Common myeloid progenitor, CD34-positive (primary cell): ENCODE data around the gene MRPL54.

Experiments
- CTCF ChIA-PET: fragments of 350-600 bp; sonication (Branson Sonifier 250); formaldehyde crosslinking; loops from one replicate; lab custom pipeline; 2021; ENCODE audit warnings: antibody characterized with exemption; lab: Charles Lee
- POLR2A ChIA-PET: fragments of 350-600 bp; sonication (Branson Sonifier 250); formaldehyde crosslinking; loops from one replicate; lab custom pipeline; 2021; ENCODE audit warnings: antibody characterized with exemption; lab: Charles Lee
- DNase-seq, 3 donors: peaks; one replicate each; pipeline versions ENCODE4 v3.0.0 to v3.0.0-alpha.2; 2013
- H3K27ac ChIP-seq, 2 experiments: 1 replicate in 1 of 2; 2 replicates in 1 of 2; pipeline ENCODE4 v1.7.0; 2013; ENCODE audit warnings: inconsistent platforms in 2 of 2, low read length in 2 of 2, mild to moderate bottlenecking in 2 of 2, low read depth in 1 of 2, moderate library complexity in 1 of 2; ENCODE audit not compliant: severe bottlenecking in 2 of 2, insufficient read depth in 1 of 2, poor library complexity in 1 of 2
- H3K27me3 ChIP-seq, 5 experiments: replicated peaks in 2 of 5; 1 replicate in 3 of 5; 2 replicates in 2 of 5; pipeline versions ENCODE4 v1.6.1 to v1.7.0; 2013; ENCODE audit warnings: low read length in 4 of 5, mild to moderate bottlenecking in 2 of 5, moderate library complexity in 2 of 5, inconsistent platforms in 1 of 5; ENCODE audit not compliant: insufficient read depth in 5 of 5, control insufficient read depth in 4 of 5
- H3K36me3 ChIP-seq, 4 experiments: 1 replicate in 2 of 4; 2 replicates in 2 of 4; pipeline versions ENCODE4 v1.6.1 to v1.7.0; 2013; ENCODE audit warnings: low read length in 3 of 4, control low read depth in 1 of 4, mild to moderate bottlenecking in 1 of 4; ENCODE audit not compliant: control insufficient read depth in 4 of 4, insufficient read depth in 4 of 4
- H3K4me1 ChIP-seq, 4 experiments: 1 replicate in 3 of 4; 2 replicates in 1 of 4; pipeline versions ENCODE4 v1.6.1 to v1.7.1; 2013; ENCODE audit warnings: low read length in 3 of 4, mild to moderate bottlenecking in 3 of 4, control low read depth in 1 of 4, inconsistent platforms in 1 of 4, moderate library complexity in 1 of 4; ENCODE audit not compliant: control insufficient read depth in 4 of 4, insufficient read depth in 4 of 4; ENCODE audit errors: control extremely low read depth in 1 of 4
- H3K4me3 ChIP-seq, 7 experiments: 1 replicate in 4 of 7; 2 replicates in 3 of 7; pipeline versions ENCODE4 v1.5.1 to v1.7.0; 2013; ENCODE audit warnings: mild to moderate bottlenecking in 7 of 7, low read length in 6 of 7, moderate library complexity in 6 of 7, inconsistent platforms in 2 of 7, low read depth in 2 of 7, control low read depth in 1 of 7; ENCODE audit not compliant: insufficient read depth in 4 of 7, control insufficient read depth in 1 of 7; ENCODE audit errors: extremely low read depth in 1 of 7
- H3K9me3 ChIP-seq, 5 experiments: 1 replicate in 4 of 5; 2 replicates in 1 of 5; pipeline versions ENCODE4 v1.6.1 to v1.7.1; 2013; ENCODE audit warnings: low read length in 4 of 5, mild to moderate bottlenecking in 2 of 5, inconsistent platforms in 1 of 5, low read depth in 1 of 5, moderate library complexity in 1 of 5; ENCODE audit not compliant: control insufficient read depth in 4 of 5, insufficient read depth in 2 of 5; ENCODE audit errors: control extremely low read depth in 1 of 5
- WGBS: methylation state at CpG from one replicate; pipeline ENCODE4 v1.1.5; 2013; ENCODE audit not compliant: insufficient coverage; 5-methylcytosine and 5-hydroxymethylcytosine counted together

The MRPL54 gene

GRCh38 chr19:3776479-3777040 is 14.1 kb downstream of the MRPL54 start:
- ChIA-PET POLR2A (no interaction called here), CTCF (no interaction called here)
- 100% methylated on average over 1 of the region's 1 CpG for WGBS
- H3K36me3 ChIP-seq = peaks cover 0 to 30% (median 12%) of the 10 kb centered on the region in 4 experiments
- no peaks in the 10 kb centered on the region for H3K4me1 ChIP-seq
- no peaks in the 10 kb centered on the region for H3K27me3 ChIP-seq
- peaks cover 0 to 7% (median 2%) of the 10 kb centered on the region in 5 experiments for H3K9me3 ChIP-seq
- no peak for DNase-seq
- no peak overlapping the region for H3K4me3 ChIP-seq
- no peak overlapping the region for H3K27ac ChIP-seq

- Histone ChIP-seq H3K27me3 (no peaks in the 10 kb centered on the region), H3K9me3 (peaks cover 0 to 25% (median 10%) of the 10 kb centered on the region in 5 experiments), H3K4me3 (no peak overlapping the region), H3K27ac (no peak overlapping the region), H3K36me3 (peaks cover 3 to 47% (median 28%) of the 10 kb centered on the region in 4 experiments), H3K4me1 (no peaks in the 10 kb centered on the region)
- ChIA-PET POLR2A (no interaction called here), CTCF (interaction anchor here (0.9 to 1.9 kb wide), 2 partner anchors 20 to 59 kb away, joined by 3 to 6 read pairs; no protein-coding TSS in a partner anchor)
- WGBS = 97% methylated on average over 30 of the region's 37 CpGs
- no peak for DNase-seq
Measured at GRCh38 chr19:3778104-3778867, 15.8 kb downstream of the MRPL54 start.

DNA sequence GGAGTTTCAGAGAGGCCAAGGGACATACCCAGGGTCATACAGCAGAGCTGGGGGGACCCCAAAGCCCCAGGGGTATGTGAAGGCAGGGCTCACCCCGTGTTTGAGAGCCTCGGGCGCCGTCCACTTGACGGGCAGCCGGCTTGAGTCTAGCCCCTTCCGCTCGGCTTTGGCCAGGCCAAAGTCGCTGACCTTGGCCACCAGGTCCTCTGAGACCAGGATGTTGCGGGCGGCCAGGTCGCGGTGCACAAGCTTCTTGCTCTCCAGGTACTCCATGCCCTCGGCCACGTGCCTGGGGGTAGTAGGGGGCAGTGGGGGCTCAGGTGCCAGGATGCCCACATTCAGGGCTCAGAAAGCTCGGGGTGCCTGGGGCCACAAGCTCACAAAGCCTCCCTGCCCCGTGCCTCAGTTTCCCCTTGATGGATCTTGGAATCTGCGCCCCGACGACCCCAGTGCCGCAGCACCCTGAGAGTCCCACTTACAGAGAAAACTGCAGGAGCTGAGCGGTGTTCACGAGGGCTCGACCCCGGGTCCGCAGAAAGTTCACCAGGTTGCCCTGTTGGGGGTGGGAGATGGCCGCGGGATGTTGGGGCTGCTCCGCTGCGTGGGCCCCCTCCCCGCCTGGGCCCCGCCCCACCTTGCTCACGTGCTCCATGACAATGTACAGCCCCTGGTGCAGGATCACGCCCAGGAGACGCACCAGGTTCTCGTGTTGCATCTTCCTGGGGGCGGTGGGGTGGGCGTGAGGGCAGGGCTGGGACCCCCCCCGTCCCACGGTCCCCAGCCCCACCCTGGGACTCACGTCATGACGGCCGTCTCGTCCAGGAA is 16.6 kb downstream of the MRPL54 start:
- Histone ChIP-seq H3K36me3 (peaks cover 3 to 55% (median 29%) of the 10 kb centered on the region in 4 experiments), H3K27me3 (no peaks in the 10 kb centered on the region), H3K27ac (no peak overlapping the region), H3K9me3 (peaks cover 0 to 25% (median 10%) of the 10 kb centered on the region in 5 experiments), H3K4me3 (no peak overlapping the region), H3K4me1 (peaks cover 0 to 1% (median 0%) of the 10 kb centered on the region in 4 experiments)
- DNase-seq = no peak
- 93% methylated on average over 36 of the region's 44 CpGs for WGBS
- ChIA-PET POLR2A (no interaction called here), CTCF (interaction anchor here (0.9 to 2.2 kb wide), 4 partner anchors 8 to 60 kb away, joined by 3 to 6 read pairs (median 4); no protein-coding TSS in a partner anchor)

- H3K9me3 ChIP-seq = peaks cover 0 to 25% (median 10%) of the 10 kb centered on the region in 5 experiments
- H3K27me3 ChIP-seq = no peaks in the 10 kb centered on the region
- no peak overlapping the region for H3K27ac ChIP-seq
- ChIA-PET CTCF (interaction anchor here (1.4 to 2.2 kb wide), 2 partner anchors 10 to 42 kb away, joined by 5 read pairs; no protein-coding TSS in a partner anchor), POLR2A (interaction anchor here (1.0 kb wide), 1 partner anchor 18 kb away, joined by 3 read pairs; the partner anchor contains the start of gene MRPL54)
- peak in 2 of 3 donors; percentile 14 to 32 for DNase-seq
- peaks cover 0 to 17% (median 15%) of the 10 kb centered on the region in 4 experiments for H3K4me1 ChIP-seq
- 98% methylated on average over 9 of the region's 9 CpGs for WGBS
- peaks cover 3 to 57% (median 29%) of the 10 kb centered on the region in 4 experiments for H3K36me3 ChIP-seq
- no peak overlapping the region for H3K4me3 ChIP-seq
Measured at GRCh38 chr19:3780786-3781304, 18.4 kb downstream of the MRPL54 start.

DNA sequence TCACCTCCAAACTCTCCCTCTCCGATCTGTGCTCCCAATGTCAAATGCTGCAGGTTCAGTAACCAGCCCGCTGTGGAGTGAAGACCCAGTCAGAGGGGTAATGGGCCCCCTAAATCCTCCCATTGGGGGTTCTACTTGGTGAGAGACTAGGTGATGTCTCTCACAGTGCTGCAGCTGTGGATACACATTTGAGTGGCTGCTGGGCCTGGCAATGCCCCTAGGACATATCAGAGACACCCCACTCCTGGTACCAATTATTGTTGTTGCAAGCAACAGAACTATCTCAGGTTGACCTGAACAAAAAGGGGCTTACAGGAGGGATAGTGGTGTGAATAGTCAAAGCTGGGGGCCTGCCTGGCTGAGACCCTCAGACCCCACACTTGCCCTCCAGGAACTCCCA is 19.1 kb downstream of the MRPL54 start:
- no peak overlapping the region for H3K27ac ChIP-seq
- H3K4me1 ChIP-seq = peaks cover 0 to 17% (median 15%) of the 10 kb centered on the region in 4 experiments
- ChIA-PET POLR2A (no interaction called here), CTCF (interaction anchor here (1.4 kb wide), 2 partner anchors 15 to 41 kb away, joined by 3 to 5 read pairs; no protein-coding TSS in a partner anchor)
- H3K27me3 ChIP-seq = no peaks in the 10 kb centered on the region
- H3K4me3 ChIP-seq = no peak overlapping the region
- 100% methylated on average over 1 of the region's 2 CpGs for WGBS
- H3K36me3 ChIP-seq = peaks cover 3 to 57% (median 29%) of the 10 kb centered on the region in 4 experiments
- no peak for DNase-seq
- peaks cover 0 to 25% (median 10%) of the 10 kb centered on the region in 5 experiments for H3K9me3 ChIP-seq

DNA sequence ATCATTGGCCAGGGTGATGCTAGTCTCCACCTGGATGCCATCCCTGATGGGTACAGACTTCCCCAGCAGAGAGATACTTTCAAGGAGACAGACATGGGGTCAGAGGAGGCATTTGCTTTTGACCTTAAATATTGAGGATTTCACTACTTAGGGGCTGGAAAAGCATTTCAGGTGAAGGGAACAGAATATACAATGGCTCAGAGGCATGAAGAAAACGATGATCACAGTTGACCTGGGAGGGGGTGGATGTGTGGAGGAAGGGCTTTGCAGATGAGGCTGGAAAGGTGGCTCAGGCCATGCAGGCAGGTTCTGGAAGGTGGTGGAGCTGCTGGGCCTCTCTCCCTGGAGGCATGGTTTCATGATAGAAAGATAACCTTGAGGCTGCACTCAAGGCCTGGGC is 19.8 kb downstream of the MRPL54 start:
- POLR2A ChIA-PET = no interaction called here

More for the DNA sequence above, 19.8 kb downstream of the MRPL54 start:
- Histone ChIP-seq H3K9me3 (peaks cover 0 to 25% (median 10%) of the 10 kb centered on the region in 5 experiments), H3K27ac (no peak overlapping the region), H3K36me3 (peaks cover 3 to 52% (median 28%) of the 10 kb centered on the region in 4 experiments), H3K4me1 (peaks cover 0 to 17% (median 15%) of the 10 kb centered on the region in 4 experiments), H3K27me3 (no peaks in the 10 kb centered on the region), H3K4me3 (no peak overlapping the region)
- no peak for DNase-seq
- 100% methylated on average over 1 of the region's 1 CpG for WGBS
- CTCF ChIA-PET = interaction anchor here (1.0 to 2.4 kb wide), 6 partner anchors 11 to 41 kb away, joined by 3 to 7 read pairs (median 4); no protein-coding TSS in a partner anchor
